Nephron (organoid): ENCODE results near the gene NCKIPSD.

Experiments
- H3K27ac Mint-ChIP-seq, 3 experiments: 2 replicates each; pipeline ENCODE4 v1.8.0; 2020; ENCODE audit warnings: mixed read lengths in 3 of 3, mild to moderate bottlenecking in 2 of 3, moderate library complexity in 1 of 3
- H3K27me3 Mint-ChIP-seq: 2 replicates; pipeline ENCODE4 v1.8.0; 2021; ENCODE audit warnings: low read depth, mild to moderate bottlenecking, moderate library complexity, mixed read lengths
- H3K36me3 Mint-ChIP-seq: 2 replicates; pipeline ENCODE4 v1.8.0; 2020; ENCODE audit warnings: low read depth, mixed read lengths
- H3K4me1 Mint-ChIP-seq: 2 replicates; pipeline ENCODE4 v1.8.0; 2020; ENCODE audit warnings: mixed read lengths
- H3K4me3 Mint-ChIP-seq, 3 experiments: 2 replicates each; pipeline ENCODE4 v1.8.0; 2020; ENCODE audit warnings: mild to moderate bottlenecking in 3 of 3, mixed read lengths in 3 of 3, moderate library complexity in 2 of 3
- H3K9me3 Mint-ChIP-seq: 2 replicates; pipeline ENCODE4 v1.8.0; 2020; ENCODE audit warnings: mixed read lengths
- CTCF ChIP-seq, 3 experiments: fragments of 200-600 bp; sonication (generic); IDR thresholded peaks; one replicate each; pipeline ENCODE4 v1.5.0; 2021; ENCODE audit warnings: antibody characterized with exemption in 3 of 3; ENCODE audit not compliant: unreplicated experiment in 3 of 3

NCKIPSD gene

GRCh38 chr3:48696601-48697000, 10.9 kb upstream of the NCKIPSD start:
- H3K36me3 Mint-ChIP-seq: peaks cover 67% of the 10 kb centered on the region
- no peaks in the 10 kb centered on the region for H3K9me3 Mint-ChIP-seq
- no peaks in the 10 kb centered on the region for H3K27me3 Mint-ChIP-seq
- peak overlapping the region; percentile 24 to 83 (median 64) for H3K27ac Mint-ChIP-seq
- no peak for TF ChIP-seq CTCF (IDR thresholded peaks at IDR 0.05; ENCODE audit: unreplicated experiment in 3 of 3)
- H3K4me1 Mint-ChIP-seq: peaks cover 28% of the 10 kb centered on the region
- H3K4me3 Mint-ChIP-seq: peak overlapping the region in 1 of 3 experiments; percentile 12

DNA sequence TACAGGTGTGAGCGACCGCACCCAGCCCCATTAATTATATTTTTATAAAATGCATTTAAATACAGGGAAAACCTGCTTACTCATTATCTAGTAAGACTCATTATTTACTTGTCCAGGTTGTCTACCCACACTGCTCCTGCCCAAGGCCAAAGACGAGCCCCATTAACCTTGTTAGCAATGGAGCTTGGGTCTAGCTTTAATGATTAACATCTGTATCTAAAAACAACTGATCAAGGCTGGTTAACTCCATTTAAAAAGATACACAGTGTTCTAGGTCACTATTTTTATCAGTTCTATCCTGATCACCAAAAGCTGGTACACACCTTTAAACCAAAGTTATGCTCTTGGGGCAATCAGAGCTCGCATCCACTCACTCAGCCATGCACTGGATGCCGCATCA, 10.4 kb upstream of the NCKIPSD start:
- H3K9me3 Mint-ChIP-seq: no peaks in the 10 kb centered on the region
- peaks cover 70% of the 10 kb centered on the region for H3K36me3 Mint-ChIP-seq

DNA sequence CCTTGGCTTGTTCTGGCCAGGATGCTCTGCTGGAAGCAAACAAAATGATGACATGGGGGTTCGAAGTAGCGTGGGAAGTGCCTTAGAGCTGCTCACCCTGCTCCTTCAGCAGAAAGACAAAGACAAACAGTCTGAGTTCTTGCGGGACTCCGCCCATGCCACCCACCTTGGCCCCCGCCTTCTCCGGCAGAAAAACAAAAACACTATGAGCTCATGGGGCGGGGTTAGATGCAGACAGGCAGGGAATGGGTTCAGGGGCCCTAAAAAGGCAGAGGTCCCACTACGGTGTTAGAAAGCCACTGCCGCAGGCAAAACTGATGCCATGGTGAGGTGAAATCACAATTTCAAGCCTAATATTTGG, 9.7 kb upstream of the NCKIPSD start:
- Mint-ChIP-seq H3K4me3 (peak overlapping the region in 2 of 3 experiments; percentile 40 to 41), H3K9me3 (no peaks in the 10 kb centered on the region), H3K4me1 (peaks cover 28% of the 10 kb centered on the region), H3K27me3 (no peaks in the 10 kb centered on the region), H3K36me3 (peaks cover 73% of the 10 kb centered on the region), H3K27ac (peak overlapping the region; percentile 73 to 76 (median 74))
- TF ChIP-seq CTCF (IDR thresholded peaks at IDR 0.05; ENCODE audit: unreplicated experiment in 3 of 3): no peak

More for the DNA sequence above, 10.4 kb upstream of the NCKIPSD start:
- Mint-ChIP-seq H3K4me1 (peaks cover 28% of the 10 kb centered on the region), H3K27me3 (no peaks in the 10 kb centered on the region), H3K4me3 (peak overlapping the region in 1 of 3 experiments; percentile 12), H3K27ac (peak overlapping the region; percentile 24 to 83 (median 64))
- TF ChIP-seq CTCF (IDR thresholded peaks at IDR 0.05; ENCODE audit: unreplicated experiment in 3 of 3): no peak

- H3K27ac Mint-ChIP-seq: peak overlapping the region; percentile 73 to 76 (median 74)
- no peaks in the 10 kb centered on the region for H3K27me3 Mint-ChIP-seq
- no peaks in the 10 kb centered on the region for H3K9me3 Mint-ChIP-seq
- peaks cover 72% of the 10 kb centered on the region for H3K36me3 Mint-ChIP-seq
- peak overlapping the region; percentile 40 to 52 (median 41) for H3K4me3 Mint-ChIP-seq
- TF ChIP-seq CTCF (IDR thresholded peaks at IDR 0.05; ENCODE audit: unreplicated experiment in 3 of 3): no peak
- peaks cover 28% of the 10 kb centered on the region for H3K4me1 Mint-ChIP-seq
These were observed 9.1 kb upstream of the NCKIPSD start for GRCh38 chr3:48694610-48695392.

- Mint-ChIP-seq H3K4me3 (no peak overlapping the region), H3K36me3 (peaks cover 64% of the 10 kb centered on the region), H3K4me1 (peaks cover 28% of the 10 kb centered on the region), H3K27ac (no peak overlapping the region), H3K9me3 (no peaks in the 10 kb centered on the region), H3K27me3 (no peaks in the 10 kb centered on the region)
- TF ChIP-seq CTCF (IDR thresholded peaks at IDR 0.05; ENCODE audit: unreplicated experiment in 3 of 3): no peak
These were observed 8.1 kb upstream of the NCKIPSD start for GRCh38 chr3:48693826-48694225.

GRCh38 chr3:48692551-48692950, 6.8 kb upstream of the NCKIPSD start:
- no peak for TF ChIP-seq CTCF (IDR thresholded peaks at IDR 0.05; ENCODE audit: unreplicated experiment in 3 of 3)
- Mint-ChIP-seq H3K36me3 (peaks cover 68% of the 10 kb centered on the region), H3K9me3 (no peaks in the 10 kb centered on the region), H3K4me3 (no peak overlapping the region), H3K4me1 (peaks cover 32% of the 10 kb centered on the region), H3K27ac (peak overlapping the region in 1 of 3 experiments; percentile 17), H3K27me3 (no peaks in the 10 kb centered on the region)
